ENCODE measurements around the gene STAT2.

GRCh38 chr12:56358836-56359532, 923 bp downstream of the STAT2 start:
- no peak for TF ChIP-seq ELF4 (IDR thresholded peaks at IDR 0.05)
- TF ChIP-seq ARNT (IDR thresholded peaks at IDR 0.05) = no peak
- no peak for TF ChIP-seq FOXA1 (IDR thresholded peaks at IDR 0.05)
- no peak for TF ChIP-seq FOXM1 (IDR thresholded peaks at IDR 0.05; ENCODE audit: borderline replicate concordance)
- no peak for TF ChIP-seq SUZ12 (IDR thresholded peaks at IDR 0.05)
- no peak for TF ChIP-seq PKNOX1 (IDR thresholded peaks at IDR 0.05)
- no peak for TF ChIP-seq TARDBP (IDR thresholded peaks at IDR 0.05)
- TF ChIP-seq HDGF (IDR thresholded peaks at IDR 0.05; ENCODE audit: borderline replicate concordance) = no peak

Data from HEK293T (cell line).